SK-N-SH (cell line): ENCODE results near the gene POU3F3.

Source experiments
- CTCF ChIP-seq: fragments of 200-600 bp; sonication (generic); IDR thresholded peaks from 2 replicates; pipeline ENCODE4 v1.6.1; 2017; ENCODE audit warnings: antibody characterized with exemption, mild to moderate bottlenecking, moderate library complexity
- FOSL2 ChIP-seq: IDR thresholded peaks from 2 replicates; pipeline ENCODE4 v1.4.0; 2012; ENCODE audit warnings: low read depth, mild to moderate bottlenecking, moderate library complexity, borderline replicate concordance
- GATA2 ChIP-seq: sonication (generic); formaldehyde crosslinking; IDR thresholded peaks from 2 replicates; pipeline ENCODE4 v1.5.0; 2020; ENCODE audit warnings: mild to moderate bottlenecking, missing genetic modification reagents
- MAX ChIP-seq: IDR thresholded peaks from 2 replicates; pipeline ENCODE4 v1.4.0; 2012; ENCODE audit warnings: low read depth
- MEF2A ChIP-seq: IDR thresholded peaks from 2 replicates; pipeline ENCODE4 v1.4.0; 2012; ENCODE audit warnings: low read depth, borderline replicate concordance
- PBX3 ChIP-seq: IDR thresholded peaks from 2 replicates; pipeline ENCODE4; 2012
- REST ChIP-seq: IDR thresholded peaks from 2 replicates; pipeline ENCODE4 v1.6.1; 2012; ENCODE audit warnings: mild to moderate bottlenecking, low read depth, low read length, moderate library complexity
- SIN3A ChIP-seq: IDR thresholded peaks from 2 replicates; pipeline ENCODE4 v1.6.1; 2012; ENCODE audit warnings: low read depth, mild to moderate bottlenecking, low read length, moderate library complexity, borderline replicate concordance
- TCF12 ChIP-seq: IDR thresholded peaks from 2 replicates; pipeline ENCODE4 v1.4.0; 2012
- ZBTB33 ChIP-seq: IDR thresholded peaks from 2 replicates; pipeline ENCODE4 v1.4.0; 2012; ENCODE audit warnings: low read depth, borderline replicate concordance

GRCh38 chr2:104820126-104820525 lies 33.8 kb upstream of the POU3F3 start:
- TF ChIP-seq PBX3 (no peak), MEF2A (no peak), CTCF (no peak), GATA2 (CRISPR knock-in tag) (no peak), TCF12 (no peak), FOSL2 (no peak), ZBTB33 (no peak), MAX (no peak), REST (no peak), SIN3A (no peak)
